Glomerular visceral epithelial cell (primary cell): ENCODE measurements around the gene ABLIM2.

Source experiments
- DNase-seq: peaks from one replicate; pipeline ENCODE4 v3.0.0-alpha.2; 2016; ENCODE audit errors: extremely low spot score

The ABLIM2 gene

DNA sequence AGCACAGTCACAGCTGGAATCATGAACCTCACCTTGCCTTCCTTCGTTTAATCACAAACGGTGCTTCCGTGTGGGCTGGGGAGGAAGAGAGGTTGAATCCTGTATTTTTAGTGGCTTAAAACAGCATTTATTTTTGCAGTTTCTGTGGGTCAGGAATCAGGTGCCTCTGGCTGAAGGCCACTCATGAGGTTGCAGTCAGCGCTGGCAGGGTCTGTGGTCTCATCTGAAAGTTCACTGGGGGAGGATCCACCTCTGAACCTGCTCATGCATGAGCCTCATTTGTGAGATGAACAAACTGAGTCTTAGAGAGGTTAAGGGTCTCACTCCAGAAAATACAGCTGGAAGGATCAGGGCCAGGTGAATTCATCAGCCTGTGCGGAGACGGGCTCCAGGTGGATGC lies 17.1 kb upstream of the ABLIM2 start:
- DNase-seq: no peak

DNA sequence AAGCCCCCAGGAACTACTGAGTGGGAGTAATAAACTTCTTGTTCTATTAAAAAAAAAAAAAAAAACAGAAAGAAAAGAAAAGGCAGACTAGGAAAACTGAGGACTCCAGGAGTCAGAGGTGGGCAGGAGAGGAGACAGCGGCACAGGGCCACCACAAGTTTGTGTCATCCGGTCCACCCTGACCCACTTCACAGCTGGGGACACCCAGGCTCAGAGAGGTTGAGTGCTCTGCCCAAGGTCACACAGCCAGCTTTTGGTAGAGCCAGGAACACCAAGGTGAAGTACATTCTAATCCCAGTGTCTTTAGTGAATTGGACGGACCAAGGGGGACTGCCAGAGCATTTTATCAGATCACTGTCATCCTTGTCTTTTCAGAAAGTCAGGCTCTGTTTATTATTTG lies 16.4 kb upstream of the ABLIM2 start:
- no peak for DNase-seq

DNA sequence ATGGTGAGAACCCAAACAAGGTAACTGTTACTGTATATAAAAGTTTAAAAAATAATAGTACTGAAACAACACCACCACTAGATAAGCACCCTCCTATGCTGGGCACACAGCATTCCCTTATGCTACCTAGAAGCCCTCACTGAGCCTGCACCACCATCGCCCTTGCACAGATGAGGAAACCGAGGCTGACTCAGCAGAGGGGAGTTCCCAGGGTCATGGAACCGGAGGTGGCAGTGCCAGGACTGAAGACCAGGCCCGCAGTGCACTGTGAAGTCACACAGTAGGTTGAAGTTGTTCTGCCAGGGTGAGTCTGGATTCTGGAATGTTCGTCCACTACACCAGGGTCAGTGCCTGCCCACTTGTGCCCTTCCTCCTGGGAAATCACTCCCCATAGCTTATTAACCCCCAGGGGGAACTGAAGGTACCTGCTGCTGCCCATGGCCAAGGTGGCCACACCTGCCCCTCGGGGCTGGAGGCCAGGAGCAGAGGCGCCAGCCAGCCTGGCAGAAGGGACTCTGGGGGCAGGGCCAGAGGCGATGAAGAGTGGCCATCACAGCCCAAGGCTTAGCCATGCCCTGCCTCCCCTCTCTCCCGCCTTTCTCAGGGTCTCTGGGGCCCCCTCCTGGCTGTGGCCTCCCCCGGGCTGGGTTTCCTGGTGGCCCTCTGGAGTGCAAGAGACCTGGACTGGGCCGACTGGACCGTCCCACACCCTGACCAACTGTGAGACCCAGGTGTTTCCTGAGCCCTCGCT lies 15.1 kb upstream of the ABLIM2 start:
- no peak for DNase-seq

DNA sequence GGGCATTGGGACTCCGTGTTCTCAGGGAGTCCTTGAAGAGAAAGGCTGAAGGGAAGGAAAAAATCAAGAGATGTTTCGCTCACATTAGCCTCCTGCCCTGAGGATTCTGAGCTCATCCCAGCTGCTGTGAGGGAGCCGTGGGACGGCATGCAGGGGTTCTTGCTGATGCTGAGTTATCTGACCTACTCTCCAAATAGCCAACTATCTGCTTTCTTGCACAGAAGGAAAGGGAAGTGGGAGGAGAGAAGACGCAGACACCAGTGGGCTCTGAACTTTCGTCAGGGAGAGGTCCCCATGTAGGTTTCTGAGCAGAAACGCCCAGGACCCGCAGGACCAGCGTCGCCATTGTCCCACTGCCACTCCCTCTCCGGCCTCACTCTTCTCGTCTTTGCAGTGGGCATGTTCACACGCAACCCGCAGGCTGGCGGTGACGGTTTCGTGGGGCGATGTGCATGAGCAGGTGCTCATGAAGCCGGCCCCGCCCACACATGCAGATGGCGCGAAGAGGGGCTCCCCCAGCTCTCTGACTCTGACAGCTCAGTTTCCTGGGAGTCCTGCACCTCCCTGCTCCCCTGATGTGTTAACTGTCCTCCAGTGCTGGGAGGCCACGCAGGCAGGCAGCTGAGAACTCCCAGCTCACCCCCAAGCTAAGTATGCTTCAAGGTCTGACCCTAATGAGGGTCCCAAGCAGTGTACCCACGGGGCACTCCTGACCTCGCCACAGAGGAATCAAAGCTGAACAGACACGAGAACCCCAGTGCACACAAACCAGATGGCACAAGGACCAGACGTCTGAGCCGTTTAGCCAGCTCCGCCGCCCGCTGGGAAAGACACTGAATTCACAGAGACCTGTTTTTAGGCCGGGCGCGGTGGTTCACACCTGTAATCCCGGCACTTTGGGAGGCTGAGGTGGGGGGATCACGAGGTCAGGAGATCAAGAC lies 13.6 kb upstream of the ABLIM2 start:
- DNase-seq: no peak

DNA sequence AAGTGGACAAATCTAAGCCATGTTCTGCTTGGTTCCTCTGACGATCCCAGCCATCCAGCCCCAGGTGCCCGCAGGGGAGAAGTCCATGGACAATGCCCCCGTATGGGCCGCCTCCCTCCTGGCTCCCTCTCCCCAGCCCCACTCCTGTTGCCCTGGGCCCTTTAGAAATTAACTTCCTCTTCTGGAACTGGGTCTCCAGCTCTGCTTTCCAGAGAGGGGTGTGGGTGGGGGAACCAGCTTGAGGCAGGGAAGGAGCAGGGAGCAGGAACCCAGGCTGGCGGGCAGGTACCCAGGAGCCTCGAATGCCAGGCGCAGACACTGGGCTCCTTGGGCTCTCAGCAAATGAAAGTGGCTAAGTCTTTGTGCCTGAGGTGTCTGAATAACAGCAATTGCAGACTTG lies 12.7 kb upstream of the ABLIM2 start:
- DNase-seq: no peak

DNA sequence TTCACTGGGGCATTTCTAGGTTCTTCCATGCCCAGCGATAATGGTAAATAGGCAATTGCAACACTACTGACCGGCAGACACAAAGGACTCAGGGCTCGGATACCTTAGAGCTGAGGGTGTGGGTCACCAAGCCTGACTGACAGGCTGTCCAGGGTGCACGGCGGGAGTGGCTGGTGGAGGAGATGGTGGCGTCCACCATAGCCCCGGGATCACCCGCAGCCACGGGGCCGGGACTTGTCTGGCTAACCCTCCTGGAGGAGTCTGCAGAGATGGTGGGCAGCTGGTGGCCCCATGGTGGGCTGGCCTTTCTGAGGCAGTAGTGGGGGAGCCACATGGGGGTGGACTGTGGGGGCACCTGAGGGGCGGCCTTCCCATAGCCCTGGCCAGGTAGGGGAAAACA lies 11.7 kb upstream of the ABLIM2 start:
- no peak for DNase-seq

DNA sequence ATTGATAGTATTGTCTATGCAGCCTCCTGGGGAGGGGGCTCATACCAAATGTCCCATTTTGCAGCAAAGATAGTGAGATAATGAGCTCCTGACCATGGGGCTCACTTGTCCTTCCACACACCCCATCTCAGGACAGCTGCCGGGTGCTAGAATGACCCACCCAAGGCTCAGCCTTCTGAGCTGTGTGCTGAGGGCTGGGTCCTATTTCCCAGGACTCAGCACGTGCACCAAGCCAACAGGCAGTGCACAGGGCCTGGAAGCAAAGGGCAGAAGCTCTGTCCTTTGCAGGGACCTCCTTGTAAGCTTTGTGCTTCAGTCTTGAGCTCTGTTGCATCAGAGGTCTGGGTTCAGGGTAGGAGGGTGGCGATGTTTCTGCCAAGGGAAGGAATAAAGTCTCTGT lies 11.2 kb upstream of the ABLIM2 start:
- DNase-seq: no peak

DNA sequence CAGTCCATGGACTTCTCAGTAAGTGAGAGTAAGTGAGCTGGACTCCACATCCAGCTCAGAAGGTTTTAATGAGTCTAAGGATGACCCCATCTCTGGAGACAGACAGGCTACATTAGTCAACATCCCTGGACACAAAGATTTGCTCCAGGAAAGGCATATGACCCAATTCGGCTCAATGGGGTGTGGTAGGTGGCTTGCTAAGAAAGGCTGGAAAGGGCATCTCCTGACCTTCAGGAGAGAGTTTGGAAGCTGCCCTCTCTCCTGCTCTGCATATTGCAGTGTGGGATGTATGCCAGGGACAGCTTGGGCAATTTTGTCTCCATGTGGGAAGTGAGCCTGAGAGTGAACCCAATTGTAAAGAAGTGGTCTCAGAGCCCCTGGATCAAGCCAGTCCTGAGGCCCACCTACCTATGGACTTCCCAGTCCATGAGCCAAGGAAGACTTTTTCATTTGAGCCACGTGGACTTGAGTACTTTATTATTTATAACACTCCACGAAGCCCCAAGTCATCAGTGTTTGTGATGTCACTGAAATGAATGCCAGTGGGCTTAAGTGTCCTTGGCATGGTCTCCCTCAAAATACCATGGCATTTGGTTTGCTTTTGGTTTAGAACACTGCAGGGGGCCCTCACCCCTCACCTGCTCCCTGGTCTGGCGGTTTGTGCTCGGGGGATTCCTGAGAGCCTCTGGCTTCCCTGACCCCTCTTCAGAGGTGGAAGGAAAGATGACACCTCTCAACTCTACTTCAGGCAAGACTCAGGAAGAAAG lies 10.4 kb upstream of the ABLIM2 start:
- no peak for DNase-seq

DNA sequence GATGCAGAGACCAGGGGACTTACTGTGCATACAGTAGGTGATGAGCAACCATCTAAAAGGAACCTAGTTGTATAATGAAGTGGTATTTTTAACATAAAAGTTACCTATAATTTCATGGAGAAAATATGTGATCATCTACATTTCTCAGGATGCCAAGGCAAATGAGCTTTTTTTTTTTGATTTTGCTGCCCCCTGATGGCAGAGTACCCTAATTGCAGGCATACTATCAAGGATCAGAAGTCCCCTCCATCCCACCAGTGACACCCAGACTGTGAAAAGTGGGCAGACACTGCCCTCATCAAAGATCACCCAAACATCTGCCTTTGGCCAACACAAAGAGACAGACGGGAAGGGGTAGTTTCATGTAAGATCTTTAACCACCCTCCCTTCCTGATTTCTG lies 9.6 kb upstream of the ABLIM2 start:
- no peak for DNase-seq

DNA sequence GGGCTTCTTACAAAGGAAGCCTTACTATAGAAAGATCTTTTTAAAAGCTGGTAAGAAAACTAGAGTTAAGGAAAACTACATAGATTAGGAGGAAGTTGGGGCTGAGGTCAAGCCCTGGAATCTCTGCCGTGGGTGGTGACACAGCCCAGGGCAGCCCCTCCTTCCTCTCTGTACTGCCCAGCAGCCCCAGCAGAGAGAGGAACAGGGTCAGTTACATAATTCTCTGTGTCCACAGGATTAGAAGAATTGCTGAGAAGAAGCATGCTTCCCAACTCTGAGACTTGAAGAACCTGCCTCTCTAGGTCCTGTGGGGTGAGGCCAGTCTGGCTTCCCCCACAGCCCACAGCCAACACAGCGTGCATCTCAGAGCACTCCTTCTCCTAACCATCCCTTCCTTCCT lies 9.2 kb upstream of the ABLIM2 start:
- DNase-seq: no peak

DNA sequence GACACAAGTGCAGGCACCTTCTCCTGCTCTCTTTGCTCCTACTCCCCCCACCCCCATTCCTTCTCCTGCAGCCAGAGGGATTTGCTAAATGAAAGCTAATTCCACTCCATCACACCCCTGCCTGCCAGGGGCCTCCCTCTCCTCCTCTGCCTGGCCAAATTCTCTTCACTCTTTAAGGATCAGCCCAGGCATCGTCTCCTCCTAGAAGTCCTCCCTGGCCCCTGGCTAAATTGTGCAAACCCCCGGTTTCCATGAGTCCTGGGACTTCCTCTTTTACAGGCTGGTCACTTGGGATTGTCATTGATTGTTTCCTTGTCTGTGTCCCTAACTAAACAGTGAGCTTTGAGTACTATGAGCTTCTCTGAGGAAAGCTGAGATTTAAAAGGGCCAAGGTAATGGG lies 8.7 kb upstream of the ABLIM2 start:
- DNase-seq: no peak

DNA sequence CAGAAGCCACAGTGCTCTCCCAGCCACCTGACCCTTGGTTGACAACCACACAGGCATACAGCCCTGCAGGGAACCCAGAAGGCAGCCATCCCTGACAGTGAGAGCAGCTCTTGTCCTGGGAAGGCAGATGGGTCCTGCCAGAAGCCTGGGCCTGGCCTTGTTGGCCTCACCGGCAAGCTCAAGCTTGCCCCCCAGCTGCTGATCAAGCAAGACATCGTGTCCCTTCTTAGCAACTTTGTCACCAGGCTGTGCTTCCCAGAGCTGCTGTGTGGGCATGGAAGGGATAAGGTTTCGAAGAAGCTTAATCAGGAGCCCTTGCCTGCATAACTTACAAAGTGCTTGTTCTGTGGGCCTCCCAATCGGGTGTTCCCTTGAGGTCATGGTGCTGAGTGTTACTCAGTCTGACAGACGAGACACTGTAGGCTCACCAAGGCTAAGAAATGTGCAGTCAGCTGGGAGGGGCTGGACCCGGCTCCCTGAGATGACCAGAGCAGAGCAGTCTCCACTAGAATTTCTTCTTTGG lies 6.8 kb upstream of the ABLIM2 start:
- DNase-seq: no peak

DNA sequence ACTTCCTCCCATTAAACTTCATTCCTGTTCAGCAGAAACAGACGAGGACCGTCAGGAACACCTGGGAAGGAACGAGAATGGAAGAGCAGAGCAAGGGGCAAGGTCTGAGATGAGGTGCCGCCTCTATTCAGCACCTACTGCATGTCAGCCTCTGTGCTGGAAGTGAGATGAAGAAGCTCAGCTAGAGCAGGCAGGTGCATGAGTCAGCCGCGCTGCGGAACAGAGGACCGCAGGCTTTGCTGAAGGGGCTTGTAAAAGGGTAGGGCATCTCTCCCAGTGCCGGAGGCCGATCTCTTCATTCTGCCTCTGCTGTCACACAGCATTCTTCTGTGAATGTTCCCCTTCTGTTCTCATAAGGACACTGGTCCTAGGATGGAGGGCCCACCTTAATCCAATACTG lies 6.1 kb upstream of the ABLIM2 start:
- no peak for DNase-seq

DNA sequence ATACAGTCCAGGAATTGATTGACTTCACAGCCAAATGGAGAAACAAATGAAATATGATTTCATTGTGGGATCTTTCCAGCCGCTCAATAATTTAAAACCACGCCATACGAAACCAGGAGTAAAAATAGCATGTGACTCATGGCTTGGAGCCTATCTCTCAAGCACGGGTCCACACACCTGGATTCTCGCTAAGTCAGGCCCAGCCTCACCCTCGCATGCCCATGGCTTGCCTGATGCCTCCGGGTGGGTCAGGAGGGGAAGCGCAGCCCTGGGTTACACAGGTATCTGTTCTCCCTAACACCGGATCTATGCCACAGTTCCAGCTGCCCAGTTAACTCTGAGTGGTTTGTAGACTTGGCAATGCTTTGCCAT lies 5.6 kb upstream of the ABLIM2 start:
- DNase-seq: no peak

DNA sequence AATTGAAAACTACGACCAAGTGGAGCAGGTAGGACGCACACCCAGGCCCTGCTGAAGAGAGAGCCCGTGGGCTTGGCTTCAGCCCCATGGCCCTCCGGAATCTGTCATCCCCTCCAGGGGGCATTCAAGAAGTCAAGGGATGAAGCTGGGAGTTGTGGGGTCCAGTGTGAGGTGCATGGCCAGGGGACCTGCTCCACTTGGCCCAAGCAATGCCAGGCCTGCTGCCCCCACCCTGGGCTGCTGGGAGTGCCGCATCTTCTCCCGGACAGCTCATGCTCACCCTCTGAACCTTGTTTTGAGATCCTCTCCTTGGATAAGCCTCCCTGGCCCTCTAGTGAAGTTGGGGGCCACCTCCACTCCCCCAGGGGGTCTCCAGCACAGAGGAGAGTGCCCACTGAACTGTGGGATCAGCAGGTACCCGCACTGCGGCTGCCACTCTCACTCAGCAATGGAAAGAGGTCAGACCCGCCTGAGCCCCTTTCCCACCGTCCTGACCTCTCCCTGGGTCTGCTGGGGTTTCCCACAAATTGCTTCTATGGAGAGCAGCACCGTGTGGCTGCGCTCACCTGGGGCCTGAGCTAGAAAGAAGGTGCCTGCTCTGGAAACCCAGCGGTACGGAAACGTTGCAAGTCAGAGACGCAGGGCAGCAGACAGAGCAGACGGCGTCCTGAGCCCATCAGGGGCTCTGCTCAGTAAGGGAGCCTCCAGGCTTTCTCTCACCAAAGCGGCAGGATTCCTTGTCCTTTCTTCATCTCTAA lies 5.0 kb upstream of the ABLIM2 start:
- DNase-seq: no peak

DNA sequence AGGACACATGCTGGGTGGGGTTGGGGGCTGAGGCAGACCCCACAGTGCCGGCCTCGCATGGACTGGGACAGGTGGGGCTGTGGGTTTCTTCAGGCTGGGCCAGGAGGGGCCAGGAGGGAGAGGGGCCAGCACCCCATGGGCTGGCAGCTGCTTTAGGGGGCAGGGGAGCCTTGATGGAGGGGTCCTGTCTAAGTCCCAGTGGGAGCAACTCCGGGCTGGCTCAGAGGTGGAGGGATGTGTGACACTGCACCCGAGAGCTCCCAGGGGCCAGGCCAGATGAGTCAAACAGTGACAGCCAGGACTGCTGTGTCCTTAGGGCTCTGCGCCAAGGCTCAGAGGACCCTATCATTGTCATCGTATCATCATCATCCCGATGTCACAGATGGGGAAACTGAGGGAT lies 4.4 kb upstream of the ABLIM2 start:
- no peak for DNase-seq

DNA sequence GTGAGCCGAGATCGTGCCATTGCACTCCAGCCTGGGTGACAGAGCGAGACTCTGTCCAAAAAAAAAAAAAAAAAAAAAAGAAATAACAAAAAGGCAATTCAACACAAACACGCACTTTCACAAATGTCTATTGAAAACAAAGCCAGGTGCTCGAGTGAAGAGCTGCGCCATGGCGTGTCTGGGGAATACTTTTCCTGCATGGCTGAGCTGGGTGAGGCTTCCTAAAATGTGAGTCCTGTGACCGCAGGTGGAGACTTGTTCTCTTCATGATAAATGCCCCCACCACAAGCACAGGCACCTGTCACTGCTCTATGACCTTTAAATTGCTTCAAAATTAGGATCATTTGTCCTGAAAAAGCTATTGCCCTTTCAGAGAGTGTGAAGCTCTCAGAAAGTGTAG lies 4.0 kb upstream of the ABLIM2 start:
- DNase-seq: no peak

DNA sequence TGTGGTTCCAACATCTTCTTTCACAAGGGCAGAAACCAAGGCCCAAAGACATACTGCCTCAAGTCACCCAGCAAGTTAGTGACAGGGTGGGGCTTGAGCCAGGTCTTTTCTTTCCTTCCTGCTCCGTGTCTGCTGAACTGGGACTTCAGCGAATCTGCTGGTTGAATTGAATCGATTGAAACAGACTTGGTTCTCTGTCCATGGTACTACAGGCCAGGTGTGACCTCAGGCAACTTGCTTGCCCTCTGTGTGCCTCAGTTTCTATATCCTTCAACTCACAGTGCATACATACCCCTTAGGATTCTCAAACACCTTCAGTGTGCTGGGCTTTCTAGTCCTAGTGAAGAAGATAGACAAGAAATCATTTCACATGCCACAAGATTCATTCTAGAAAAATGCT lies 2.0 kb upstream of the ABLIM2 start:
- no peak for DNase-seq

DNA sequence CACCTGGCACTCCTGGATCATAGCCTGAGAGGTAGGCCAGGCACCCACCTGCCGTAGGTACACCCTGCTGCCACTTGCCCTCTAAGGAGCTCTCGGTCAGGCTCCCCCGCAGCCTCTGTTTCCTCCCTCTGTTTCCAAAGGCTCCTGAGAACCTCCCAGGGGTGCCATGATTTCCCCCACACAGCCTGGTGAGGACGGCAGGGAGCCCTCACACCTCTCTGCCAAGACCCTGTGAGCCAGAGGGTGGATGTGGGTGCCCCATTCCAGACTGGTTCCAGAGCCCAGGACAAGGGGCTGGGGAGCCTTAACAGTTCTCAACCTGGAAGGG lies 1.6 kb upstream of the ABLIM2 start:
- no peak for DNase-seq

DNA sequence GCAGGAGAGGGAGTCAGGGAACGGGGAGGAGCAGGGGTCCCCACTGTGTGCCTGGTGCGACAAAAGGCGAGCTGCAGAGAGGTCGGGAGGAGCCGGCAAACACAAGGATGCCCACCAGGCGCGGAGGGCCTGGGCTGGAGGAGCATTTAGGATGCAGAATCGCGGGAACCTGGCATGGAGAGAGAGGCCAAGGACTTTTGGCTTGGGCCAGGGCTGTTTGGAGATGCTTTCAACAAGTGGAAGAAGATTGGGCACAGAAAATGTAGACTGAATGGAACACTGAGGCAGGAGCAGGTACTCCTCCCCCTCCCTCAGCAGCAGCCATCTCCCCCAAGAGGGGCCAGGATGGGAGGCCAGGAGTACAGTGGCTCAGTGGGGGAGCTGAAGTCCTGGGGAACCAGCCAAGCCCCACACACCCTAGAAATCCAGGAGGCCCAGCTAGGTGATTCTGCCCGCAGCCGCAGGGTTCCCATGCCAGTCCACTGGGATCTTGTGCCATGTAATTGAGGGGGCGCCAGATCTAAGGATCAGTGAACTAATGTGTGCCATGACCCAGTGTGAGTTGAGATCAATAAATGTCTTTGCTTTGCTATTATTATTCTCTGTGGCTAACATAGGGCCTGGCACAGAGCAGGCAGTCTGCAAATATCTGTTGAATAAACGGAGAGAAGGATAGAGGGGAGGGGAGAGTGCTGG lies 1.1 kb upstream of the ABLIM2 start:
- DNase-seq: no peak
